WTC11 (cell line): Measurements from ENCODE around the gene FBRSL1.

Experiments
- CTCF ChIP-seq: fragments of 200-600 bp; IDR thresholded peaks from 2 replicates; pipeline ENCODE4 v1.8.0; 2022; ENCODE audit warnings: antibody characterized with exemption
- FOXJ3 ChIP-seq: sonication (generic); formaldehyde crosslinking; IDR thresholded peaks from 2 replicates; pipeline ENCODE4 v1.9.0; 2021; ENCODE audit warnings: missing genetic modification reagents, mild to moderate bottlenecking, borderline replicate concordance
- NFE2L1 ChIP-seq: sonication (generic); formaldehyde crosslinking; IDR thresholded peaks from 2 replicates; pipeline ENCODE4 v1.8.1; 2023; ENCODE audit warnings: missing genetic modification reagents
- RORB ChIP-seq: fragments of 250-450 bp; sonication (Bioruptor Pico); IDR thresholded peaks from 2 replicates; pipeline ENCODE4 v1.9.0; 2021; ENCODE audit warnings: mild to moderate bottlenecking
- ZNF138 ChIP-seq: sonication (generic); formaldehyde crosslinking; conservative IDR thresholded peaks from 2 replicates; pipeline ENCODE4 v1.8.1; 2022; ENCODE audit warnings: mild to moderate bottlenecking, moderate library complexity, missing genetic modification reagents
- ZNF263 ChIP-seq: sonication (generic); formaldehyde crosslinking; IDR thresholded peaks from 2 replicates; pipeline ENCODE4 v1.8.1; 2022; ENCODE audit warnings: low read depth, mild to moderate bottlenecking, moderate library complexity, missing genetic modification reagents
- ZNF317 ChIP-seq: sonication (generic); formaldehyde crosslinking; IDR thresholded peaks from 2 replicates; pipeline ENCODE4 v1.8.1; 2023; ENCODE audit warnings: low read depth, mild to moderate bottlenecking, moderate library complexity, missing genetic modification reagents, borderline replicate concordance

GRCh38 chr12:132518354-132518992, 28.5 kb downstream of the FBRSL1 start:
- TF ChIP-seq CTCF = no peak
- TF ChIP-seq NFE2L1 (CRISPR knock-in tag) = no peak
- TF ChIP-seq ZNF317 (CRISPR knock-in tag) = no peak
- no peak for TF ChIP-seq FOXJ3 (CRISPR knock-in tag)
- TF ChIP-seq ZNF138 (CRISPR knock-in tag) = no peak
- no peak for TF ChIP-seq RORB (CRISPR knock-in tag)
- no peak for TF ChIP-seq ZNF263 (CRISPR knock-in tag)
